ENCODE measurements around the gene TMTC1.

The TMTC1 gene

GRCh38 chr12:29545102-29545467, 238.7 kb downstream of the TMTC1 start:
- no peak for FAIRE-seq

GRCh38 chr12:29544428-29545101, 239.2 kb downstream of the TMTC1 start:
- DNase-seq (ENCODE audit: low spot score): no peak
- FAIRE-seq: no peak

More at GRCh38 chr12:29545102-29545467, 238.7 kb downstream of the TMTC1 start:
- no peak for DNase-seq (ENCODE audit: low spot score)

GRCh38 chr12:29543036-29543435, 240.7 kb downstream of the TMTC1 start:
- DNase-seq (ENCODE audit: low spot score): no peak
- FAIRE-seq: no peak

- FAIRE-seq (no peak), DNase-seq (ENCODE audit: low spot score) (peak; percentile 23)
Observed at GRCh38 chr12:29537298-29537697, 246.4 kb downstream of the TMTC1 start.

- DNase-seq (ENCODE audit: low spot score): no peak
- FAIRE-seq: no peak
Observed at GRCh38 chr12:29534935-29535334, 248.8 kb downstream of the TMTC1 start.

- DNase-seq (ENCODE audit: low spot score): no peak
- FAIRE-seq: peak; percentile 32
Observed at GRCh38 chr12:29533815-29534489, 249.8 kb downstream of the TMTC1 start.

GRCh38 chr12:29531471-29531870, 252.3 kb downstream of the TMTC1 start:
- FAIRE-seq (no peak), DNase-seq (ENCODE audit: low spot score) (no peak)

- no peak for FAIRE-seq
- DNase-seq (ENCODE audit: low spot score): no peak
Observed at GRCh38 chr12:29530436-29530835, 253.3 kb downstream of the TMTC1 start.

GRCh38 chr12:29528161-29528560, 255.6 kb downstream of the TMTC1 start:
- no peak for DNase-seq (ENCODE audit: low spot score)
- no peak for FAIRE-seq

GRCh38 chr12:29521951-29522350, 261.8 kb downstream of the TMTC1 start:
- FAIRE-seq: no peak
- DNase-seq (ENCODE audit: low spot score): no peak

- no peak for FAIRE-seq
- DNase-seq (ENCODE audit: low spot score): peak; percentile 25
Observed at GRCh38 chr12:29519585-29520182, 264.1 kb downstream of the TMTC1 start.

GRCh38 chr12:29518407-29518806, 265.3 kb downstream of the TMTC1 start:
- FAIRE-seq (no peak), DNase-seq (ENCODE audit: low spot score) (no peak)

GRCh38 chr12:29517264-29517663, 266.5 kb downstream of the TMTC1 start:
- FAIRE-seq (no peak), DNase-seq (ENCODE audit: low spot score) (no peak)

- FAIRE-seq (no peak), DNase-seq (ENCODE audit: low spot score) (peak; percentile 19)
Observed at GRCh38 chr12:29516431-29516875, 267.3 kb downstream of the TMTC1 start.

GRCh38 chr12:29510591-29511185, 273.1 kb downstream of the TMTC1 start:
- DNase-seq (ENCODE audit: low spot score) (no peak), FAIRE-seq (no peak)

- DNase-seq (ENCODE audit: low spot score): no peak
- FAIRE-seq: no peak
Observed at GRCh38 chr12:29509503-29509902, 274.2 kb downstream of the TMTC1 start.

GRCh38 chr12:29508949-29509348, 274.8 kb downstream of the TMTC1 start:
- FAIRE-seq (no peak), DNase-seq (ENCODE audit: low spot score) (no peak)

GRCh38 chr12:29505122-29505521, 278.6 kb downstream of the TMTC1 start:
- DNase-seq (ENCODE audit: low spot score) (no peak), FAIRE-seq (no peak)

GRCh38 chr12:29503283-29503682, 280.5 kb downstream of the TMTC1 start:
- FAIRE-seq: no peak

GRCh38 chr12:29499235-29499634, 284.5 kb downstream of the TMTC1 start:
- DNase-seq (ENCODE audit: low spot score): no peak
- no peak for FAIRE-seq

More at GRCh38 chr12:29503283-29503682, 280.5 kb downstream of the TMTC1 start:
- DNase-seq (ENCODE audit: low spot score): no peak

GRCh38 chr12:29497588-29497987, 286.2 kb downstream of the TMTC1 start, which contains the start of gene OVCH1:
Gene OVCH1, minus strand, starts transcription at chr12:29497686. Its CDS starts 0 bp downstream, at chr12:29497686.
- no peak for DNase-seq (ENCODE audit: low spot score)
- no peak for FAIRE-seq

GRCh38 chr12:29492891-29493290, 290.9 kb downstream of the TMTC1 start:
- no peak for DNase-seq (ENCODE audit: low spot score)
- no peak for FAIRE-seq
